GM18867 (cell line): Measurements from ENCODE around the gene FGD4.

Experiments used
- ATAC-seq: cut with Tn5 transposase; IDR thresholded peaks from one replicate; pipeline ENCODE4 v1.9.1; 2021; ENCODE audit warnings: mild to moderate bottlenecking, moderate library complexity; ENCODE audit not compliant: unreplicated experiment

Gene FGD4

DNA sequence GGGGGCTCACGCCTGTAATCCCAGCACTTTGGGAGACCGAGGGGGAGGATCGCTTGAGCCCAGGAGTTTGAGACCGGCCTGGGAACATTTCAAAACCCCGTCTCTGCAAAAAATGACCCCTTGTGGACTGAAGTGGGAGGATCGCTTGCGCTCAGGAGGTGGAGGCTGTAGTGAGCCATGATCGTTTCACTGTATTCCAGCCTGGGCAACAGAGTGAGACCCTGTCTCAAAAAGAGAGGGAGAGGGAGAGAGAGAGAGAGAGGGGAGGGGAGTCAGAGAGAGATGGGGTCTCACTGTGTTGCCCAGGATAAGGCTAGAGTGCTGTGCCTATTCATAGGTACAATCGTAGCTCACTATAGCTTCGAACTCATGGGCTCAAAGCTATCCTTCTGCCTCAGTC lies 2.8 kb downstream of the FGD4 start:
- ATAC-seq, result no peak

DNA sequence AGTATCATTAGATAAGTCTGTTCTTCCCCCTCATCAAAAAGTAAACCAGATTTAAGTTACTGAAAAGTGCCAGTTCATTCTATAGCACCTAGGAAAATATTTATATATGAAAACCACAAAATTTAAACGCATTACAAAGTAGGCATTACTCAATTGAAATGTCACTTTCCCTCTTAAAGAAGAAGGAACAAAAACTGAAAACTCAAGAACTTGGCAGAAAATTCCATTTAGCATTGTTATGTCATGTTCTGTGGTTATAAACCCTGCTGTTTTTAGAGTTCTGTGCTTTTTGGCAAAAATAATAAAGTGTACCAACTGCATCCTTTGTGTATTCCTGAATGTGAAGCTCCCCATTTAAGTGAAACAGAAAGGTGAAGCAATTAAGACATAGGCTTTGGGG lies 3.6 kb downstream of the FGD4 start:
- no peak for ATAC-seq

DNA sequence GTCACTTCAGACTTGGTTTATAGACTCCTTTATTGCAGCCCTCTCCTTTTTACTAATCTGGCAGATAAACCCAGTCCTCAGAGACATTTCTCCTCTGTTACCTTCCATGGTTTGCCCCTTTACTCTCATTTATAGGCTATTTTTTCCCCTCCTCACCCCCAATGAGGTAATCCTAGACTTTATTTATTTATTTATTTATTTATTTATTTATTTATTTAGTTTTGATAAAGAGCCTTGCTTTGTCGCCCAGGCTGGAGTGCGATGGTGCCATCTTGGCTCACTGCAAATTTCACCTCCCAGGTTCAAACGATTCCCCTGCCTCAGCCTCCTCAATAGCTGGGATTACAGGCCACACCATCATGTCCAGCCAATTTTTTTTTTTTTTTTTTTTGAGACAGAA lies 8.4 kb downstream of the FGD4 start:
- ATAC-seq, result no peak

DNA sequence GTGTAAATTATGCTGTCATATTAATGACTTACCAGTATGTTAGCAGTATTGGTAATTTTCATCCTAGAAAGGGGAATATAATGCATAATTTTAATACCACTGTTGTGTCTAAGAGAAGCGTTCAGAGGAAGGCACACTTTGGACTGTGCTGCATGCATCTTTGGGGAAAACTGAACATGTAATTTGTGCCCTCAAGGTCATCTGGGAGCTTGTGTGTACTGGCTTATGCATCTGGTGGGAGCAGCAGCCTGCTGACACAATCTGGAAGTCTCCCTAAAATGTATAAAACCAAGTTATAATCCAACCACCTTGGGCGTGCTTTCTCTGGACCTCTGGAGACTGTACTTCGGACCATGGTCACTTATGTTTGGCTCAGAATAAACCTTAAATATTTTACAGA lies 14.1 kb downstream of the FGD4 start:
- ATAC-seq, result no peak

DNA sequence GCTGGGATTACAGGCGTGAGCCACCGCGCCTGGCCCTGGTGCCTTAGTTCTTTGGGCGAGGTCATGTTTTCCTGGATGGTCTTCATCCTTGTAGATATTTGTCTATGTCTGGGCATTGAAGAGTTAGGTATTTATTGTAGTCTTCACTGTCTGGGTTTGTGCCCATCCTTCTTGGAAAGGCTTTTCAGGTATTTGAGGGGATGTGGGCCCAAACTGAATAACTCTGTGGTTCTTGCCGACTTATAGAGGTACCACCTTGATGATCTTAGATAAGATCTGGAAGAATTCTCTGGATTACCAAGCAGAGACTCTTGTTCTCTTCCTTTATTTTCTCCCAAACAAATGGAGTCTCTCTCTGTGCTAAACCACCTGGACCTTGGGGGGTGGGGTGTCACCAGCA lies 18.9 kb downstream of the FGD4 start:
- no peak for ATAC-seq

DNA sequence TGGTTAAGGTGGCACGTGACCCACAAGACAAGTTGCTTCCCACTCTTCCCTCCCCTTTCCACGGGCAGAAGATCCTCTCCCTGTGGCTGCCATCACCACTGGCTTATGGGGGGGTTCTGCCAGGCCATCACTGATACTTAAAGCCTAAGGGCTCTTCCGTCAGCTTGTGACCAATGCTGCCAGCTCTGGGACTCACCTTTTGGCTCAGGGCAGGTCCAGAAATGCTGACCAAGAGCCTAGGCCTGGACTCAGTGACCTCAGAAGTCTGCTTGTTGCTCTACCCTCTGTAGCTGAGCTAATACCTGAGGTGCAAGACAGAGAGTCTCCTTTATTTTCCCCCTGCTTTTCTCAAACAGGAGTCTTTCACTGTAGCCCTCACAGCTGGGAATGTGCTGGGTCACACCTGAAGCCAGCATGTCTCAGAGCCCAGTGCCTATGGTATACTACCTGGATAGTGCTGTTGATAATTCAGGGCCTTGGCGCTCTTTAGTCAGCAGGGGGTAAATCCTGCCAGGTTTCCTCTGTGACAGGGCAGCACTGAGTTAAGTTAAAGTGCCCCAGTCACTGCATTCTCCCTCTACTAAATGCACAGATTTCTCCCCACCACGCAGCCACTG lies 19.7 kb downstream of the FGD4 start:
- no peak for ATAC-seq

DNA sequence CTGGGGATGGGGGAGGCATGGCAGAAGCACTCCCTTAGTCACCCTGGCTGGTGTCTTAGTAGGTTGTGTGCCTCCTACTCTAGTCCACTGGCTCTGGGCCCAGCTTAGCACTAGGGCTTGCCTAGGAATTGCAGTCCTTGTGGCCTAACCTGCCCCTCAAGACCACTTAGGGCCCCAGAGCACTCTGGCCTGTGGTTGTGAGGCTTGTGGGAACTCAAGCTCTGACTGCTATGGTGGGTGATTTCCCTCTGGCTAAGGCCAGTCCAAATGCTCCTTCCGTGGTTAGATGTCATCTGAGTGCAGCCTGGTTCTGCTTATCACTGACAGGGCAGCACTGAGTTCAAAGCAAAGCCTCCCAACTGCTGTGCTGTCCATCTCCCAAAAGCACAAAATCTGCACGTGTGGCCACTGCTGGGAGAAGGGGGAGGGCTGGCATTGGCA lies 20.2 kb downstream of the FGD4 start:
- no peak for ATAC-seq

DNA sequence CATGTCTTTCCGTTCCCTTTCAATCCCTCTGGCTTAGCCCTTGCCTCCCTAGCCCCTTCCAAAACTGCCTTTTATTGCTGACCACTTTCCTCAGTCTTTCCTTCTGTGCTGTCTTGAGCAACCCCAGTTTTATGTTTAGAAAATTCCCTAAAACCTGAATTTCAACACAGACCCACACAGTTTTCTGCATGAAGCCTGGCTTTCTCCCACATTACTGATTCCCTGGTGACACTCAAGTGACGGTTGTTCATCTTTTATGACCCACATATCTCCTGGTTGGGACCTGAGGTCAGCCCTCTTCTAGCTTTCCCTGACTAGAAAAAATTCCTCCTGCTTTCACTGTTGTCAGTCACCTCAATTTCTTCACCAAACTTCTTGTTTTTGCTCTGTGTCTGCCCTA lies 21.0 kb downstream of the FGD4 start:
- ATAC-seq, result no peak

DNA sequence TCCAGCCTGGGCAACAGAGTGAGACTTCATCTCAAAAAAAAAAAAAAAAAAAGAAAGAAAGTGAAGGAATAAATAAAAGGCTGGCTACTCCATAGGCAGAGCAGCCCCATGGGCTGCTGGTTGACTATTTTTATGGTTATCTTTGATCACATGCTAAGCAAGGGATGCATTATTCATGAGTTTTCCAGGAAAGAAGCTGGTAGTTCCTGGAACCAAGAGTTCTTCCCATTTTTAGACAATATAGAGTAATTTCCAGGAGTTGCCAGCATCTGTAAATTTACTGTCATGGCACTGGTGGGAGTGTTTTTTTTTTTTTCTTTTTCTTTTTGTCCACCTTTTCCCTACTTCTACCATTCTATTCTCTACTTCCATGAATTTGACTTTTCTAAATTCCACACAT lies 24.2 kb downstream of the FGD4 start:
- ATAC-seq, result no peak

DNA sequence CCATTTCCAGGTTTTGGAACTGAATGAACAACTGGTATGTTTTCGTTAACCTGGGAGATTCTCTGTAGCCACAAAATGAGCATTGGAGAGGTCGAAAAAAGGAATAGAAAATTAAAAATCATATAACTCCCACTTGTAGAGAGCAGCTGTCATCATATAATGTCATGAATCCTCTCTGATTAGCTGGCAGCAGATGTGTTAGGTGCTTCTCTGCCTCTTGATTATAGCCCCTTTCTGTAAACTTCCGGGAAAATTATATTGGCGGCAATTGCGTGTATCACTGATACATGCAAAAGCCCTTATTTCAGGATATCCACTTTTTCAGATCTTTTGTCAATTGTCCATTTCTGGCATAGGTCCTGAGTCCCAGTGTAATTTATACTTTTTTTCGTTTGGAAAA lies 31.7 kb downstream of the FGD4 start:
- ATAC-seq, result no peak

DNA sequence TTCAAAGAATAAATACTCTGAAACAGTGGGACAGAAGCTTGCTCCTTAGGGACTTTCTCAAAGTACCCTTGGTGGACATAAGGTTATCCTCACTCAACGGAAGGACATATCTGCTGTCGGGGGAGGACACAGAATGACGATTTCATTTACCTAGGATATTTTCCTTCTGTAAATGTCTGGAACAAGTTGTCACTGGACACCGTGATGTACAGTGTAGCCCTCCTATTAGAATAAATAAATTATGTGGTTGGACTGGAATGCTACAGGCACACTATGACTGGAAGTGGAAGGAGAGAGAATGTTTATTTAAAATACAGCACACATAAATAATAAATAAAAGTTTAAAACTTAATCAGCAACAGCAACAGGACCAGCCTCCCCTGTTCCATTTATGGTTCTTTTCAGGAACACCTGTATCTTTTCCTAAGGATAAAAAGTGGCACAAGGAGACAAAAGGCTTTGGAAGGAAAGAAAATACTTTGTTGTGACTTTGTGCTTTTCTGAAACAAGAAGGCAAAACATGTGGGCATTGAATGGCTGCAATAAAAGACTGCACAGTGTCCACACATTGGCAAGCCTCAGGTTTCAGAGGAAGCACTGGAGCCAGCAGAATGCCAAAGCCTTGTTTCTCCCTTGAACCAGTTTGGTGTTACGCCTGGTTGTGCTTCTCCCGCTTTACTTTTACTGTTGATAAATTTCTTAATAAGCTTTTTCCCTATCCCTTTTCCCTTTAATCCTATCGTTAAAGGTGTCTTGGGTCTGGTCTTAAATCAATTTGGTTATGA lies 36.8 kb downstream of the FGD4 start:
- ATAC-seq, result no peak

DNA sequence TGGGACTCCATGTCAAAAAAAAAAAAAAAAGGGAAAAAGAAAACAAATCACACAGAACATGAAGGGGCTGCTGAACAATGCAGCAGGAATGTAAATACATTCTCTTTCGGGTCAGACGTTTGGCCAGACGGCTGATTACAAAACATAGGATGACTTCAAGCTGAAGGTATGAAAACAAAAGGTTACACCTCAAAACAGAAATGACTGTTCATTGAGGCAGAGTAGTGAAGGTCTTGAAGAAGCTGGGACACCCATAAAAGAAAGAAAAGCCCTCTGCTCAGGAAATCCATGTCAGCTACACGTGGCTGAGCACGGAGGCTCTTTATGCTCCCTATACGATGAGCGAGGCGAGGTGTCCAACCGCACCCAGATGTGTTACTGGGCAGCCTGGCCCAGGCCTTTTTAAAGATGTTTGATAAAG lies 37.7 kb downstream of the FGD4 start:
- ATAC-seq, result no peak

DNA sequence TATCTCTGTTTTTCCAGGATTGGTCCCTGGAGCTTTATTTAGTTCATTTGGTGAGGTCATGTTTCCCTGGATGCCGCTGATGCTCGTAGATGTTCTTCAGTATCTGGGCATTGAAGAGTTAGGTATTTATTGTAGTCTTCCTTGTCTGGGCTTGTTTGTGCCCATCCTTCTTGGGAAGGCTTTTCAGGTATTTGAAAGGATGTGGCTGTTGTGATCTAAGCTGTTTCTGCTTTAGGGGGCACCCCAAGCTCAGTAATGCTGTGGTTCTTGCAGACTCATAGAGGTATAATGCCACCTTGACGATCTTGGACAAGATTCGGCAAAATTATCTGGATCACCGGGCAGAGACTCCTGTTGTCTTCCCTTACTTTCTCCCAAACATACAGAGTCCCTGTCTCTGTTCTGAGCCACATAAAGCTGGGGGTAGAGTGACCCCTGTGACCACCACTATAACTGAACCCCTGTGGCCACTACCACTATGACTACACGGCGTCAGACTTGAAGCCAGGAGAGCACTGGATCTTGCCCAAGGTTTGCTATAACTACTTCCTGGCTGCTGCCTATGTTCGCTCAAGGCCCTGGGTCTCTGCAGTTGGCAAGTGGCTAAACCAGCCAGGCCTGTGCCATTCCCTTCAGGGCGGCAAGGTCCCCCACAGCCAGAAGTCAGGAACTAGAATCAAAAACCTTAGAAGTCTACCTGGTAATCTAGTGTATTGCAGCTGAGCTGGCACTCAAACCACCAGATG lies 40.9 kb downstream of the FGD4 start:
- ATAC-seq, result no peak

DNA sequence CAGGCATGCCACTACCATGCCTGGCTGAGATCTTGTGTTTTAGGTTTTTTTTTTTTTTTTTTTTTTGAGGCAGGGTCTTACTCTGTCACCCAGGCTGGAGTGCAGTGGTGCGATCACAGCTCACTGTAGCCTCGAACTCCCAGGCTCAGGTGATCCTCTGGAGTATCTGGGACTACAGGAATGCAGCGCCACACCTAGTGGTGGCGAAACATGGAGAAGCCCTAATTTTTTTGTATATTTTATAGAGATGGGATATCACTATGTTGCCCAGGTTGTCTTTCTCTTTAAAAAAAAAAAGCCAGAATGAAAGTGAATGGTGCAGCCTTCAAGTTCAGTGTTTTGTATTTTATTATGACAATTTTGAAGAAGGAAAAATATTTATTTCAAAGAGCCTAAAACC lies 44.1 kb downstream of the FGD4 start:
- no peak for ATAC-seq

DNA sequence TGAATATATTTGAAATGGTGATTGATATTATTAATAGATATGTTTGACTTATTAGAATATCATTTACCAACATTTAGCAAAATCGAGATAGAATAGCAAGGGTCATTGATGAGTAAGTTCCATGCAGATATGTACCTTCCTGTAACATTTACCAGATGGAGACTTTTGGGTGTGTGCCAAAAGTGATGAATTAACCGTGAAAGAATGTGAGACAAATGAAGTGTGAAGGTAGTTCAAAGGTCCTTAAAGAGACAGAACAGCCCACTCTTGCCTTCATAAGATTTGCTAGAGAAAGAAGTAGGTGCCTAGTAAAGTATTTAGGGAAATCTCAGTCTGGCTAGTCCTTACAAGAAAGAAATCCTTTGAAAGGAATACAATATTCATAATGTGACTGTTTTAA lies 45.5 kb downstream of the FGD4 start:
- no peak for ATAC-seq

DNA sequence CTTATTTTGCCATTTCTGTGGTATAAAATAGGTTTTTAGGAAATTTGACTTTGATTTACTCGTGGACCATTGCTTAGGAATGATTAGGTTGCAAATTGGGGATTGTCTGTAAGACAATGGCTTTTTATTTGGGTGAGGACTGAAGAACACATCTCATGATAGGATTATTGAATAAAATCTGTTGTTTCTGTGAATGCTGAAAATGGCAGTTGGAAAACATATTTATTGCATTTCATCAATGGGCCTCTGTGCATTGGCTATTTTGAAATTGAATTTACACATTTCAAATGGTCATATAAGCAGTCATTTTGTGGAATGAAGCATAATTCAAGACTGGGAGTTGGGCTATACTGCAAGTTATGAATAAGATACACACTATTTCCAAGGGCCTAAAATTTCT lies 46.0 kb downstream of the FGD4 start:
- no peak for ATAC-seq

DNA sequence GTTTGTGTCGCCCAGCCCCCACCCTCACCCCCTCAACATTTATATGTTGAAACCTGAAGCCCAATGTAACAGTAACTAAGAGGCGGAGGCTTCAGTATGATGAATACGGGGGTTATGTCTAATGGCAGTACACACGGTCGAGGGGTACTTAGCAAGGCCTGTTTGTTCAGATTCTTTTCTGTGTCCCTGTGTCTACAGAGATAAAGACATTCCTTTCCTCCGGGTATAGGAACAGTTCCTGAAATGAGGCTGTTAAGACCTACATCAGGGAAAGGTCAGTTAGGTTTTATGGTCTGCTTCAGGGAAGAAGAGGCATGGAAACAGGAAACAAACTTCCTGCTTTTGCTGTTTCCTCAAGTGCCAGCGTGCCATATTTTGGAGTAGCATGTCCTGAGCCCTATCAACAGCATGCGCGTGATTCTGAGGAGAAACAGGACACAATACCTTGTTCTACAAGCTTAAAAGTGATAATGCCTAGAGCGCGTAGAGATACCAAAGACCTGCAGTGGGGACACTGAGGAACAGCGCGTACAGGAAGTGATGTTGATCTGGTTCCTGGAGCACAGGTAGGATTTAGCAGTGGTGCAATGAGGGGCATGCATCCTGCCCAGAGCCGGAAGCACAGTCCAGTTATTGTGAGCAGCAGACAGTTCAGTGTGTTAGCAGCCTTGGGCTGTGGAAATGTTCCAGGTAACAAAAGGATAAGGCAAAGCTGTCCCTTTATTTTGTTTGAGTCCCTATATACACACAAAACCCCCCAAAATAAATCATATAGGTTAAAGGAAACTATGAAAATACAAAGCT lies 47.2 kb downstream of the FGD4 start:
- ATAC-seq, result no peak

DNA sequence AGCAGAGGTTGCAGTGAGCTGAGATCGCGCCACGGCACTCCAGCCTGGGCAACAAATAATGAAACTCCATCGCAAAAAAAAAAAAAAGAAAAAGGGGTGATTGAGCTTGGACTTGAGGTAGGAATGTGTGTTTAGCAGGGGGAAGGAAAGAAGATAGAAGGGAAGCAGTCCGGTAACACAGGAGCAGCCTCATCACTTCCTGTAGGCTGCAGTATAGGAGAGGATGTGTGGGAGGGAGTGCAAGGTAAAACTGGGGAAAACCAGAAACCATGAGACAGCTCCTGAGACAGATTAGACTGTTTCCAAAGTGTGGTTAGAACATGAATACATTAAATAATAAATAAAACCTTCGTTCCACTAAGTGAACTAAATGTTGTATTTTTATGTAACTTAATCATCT lies 49.2 kb downstream of the FGD4 start:
- ATAC-seq, result no peak

DNA sequence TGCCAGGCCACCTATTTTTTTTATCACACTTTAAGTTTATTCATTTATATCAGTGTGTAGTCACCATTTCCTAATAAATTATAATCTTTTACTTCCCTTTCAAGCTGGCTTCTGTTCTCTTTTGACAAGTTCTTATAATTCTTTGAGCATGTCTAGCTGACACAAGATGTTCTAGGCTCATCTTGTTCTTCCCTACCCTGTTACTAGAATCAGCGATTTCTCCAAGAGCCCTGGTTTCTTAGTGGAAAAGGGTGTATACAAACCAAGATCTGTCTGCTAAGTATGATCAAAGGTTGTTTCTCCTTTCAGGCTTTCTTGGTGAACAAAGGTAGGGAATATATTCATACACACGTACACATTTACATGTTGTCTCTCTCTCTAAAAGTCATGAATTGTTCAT lies 51.0 kb downstream of the FGD4 start:
- ATAC-seq, result no peak

DNA sequence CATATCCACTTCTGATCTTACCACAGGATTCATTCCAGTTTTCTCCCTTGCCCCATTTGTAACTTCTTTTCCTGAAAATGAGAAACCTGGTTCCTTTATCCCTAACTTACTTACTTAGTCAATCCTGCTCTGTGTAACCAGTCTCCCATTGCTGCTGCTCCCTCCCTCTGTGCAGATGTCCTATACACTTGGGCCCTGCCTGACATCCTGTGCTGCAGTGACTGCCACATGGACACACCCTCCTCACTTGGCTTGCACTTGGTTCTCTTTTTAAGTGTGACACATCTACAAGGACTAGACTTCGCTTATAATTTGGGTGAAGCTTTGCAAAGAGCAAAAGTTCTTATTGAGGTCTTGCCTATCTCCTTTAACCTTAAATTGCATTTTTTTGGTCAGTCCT lies 51.4 kb downstream of the FGD4 start:
- ATAC-seq, result no peak

DNA sequence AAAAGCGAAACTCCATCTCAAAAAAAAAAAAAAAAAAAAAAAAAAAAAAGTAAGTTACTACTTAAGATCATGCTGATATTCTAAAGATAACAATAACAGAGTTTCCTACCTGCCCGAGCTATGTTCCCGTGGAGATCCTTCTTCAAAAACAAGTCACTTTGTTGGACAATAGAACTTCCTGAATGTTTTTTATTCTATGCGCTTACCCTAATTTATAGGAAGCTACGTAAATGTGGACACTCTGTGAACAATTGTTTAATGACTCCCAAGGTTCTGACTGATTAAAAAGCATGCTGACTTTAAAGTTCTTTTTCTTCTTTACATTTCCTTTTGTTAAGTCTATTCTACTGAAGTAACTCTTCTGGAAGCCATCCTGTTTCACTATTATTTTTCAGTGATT lies 52.5 kb downstream of the FGD4 start:
- ATAC-seq, result no peak
